M059J (cell line): ENCODE measurements around the gene TTC3. TPM values are rescaled to one million over a fixed set of nuclear protein-coding genes. Genes with fewer than 3 reads are reported as not detected.
A peak's percentile ranks its signal among the peaks of the same experiment; 100 is the strongest.

ENCODE experiments used
- DNase-seq: peaks from one replicate; pipeline ENCODE4 v3.0.0-alpha.2; 2012; ENCODE audit warnings: low read depth
- total RNA-seq: library from RNA; depleted of rRNA; stranded (reverse); fragments of >200 nt; shearing (Covaris generic); gene quantifications from 2 replicates; pipeline ENCODE4 v1.2.3, GENCODE V29; 2014

The TTC3 gene
- total RNA-seq, 1 experiment from 2014 or later = 95.6 TPM

GRCh38 chr21:37146320-37147235 lies 73.5 kb downstream of the TTC3 start:
- no peak for DNase-seq

- DNase-seq = no peak
Observed at GRCh38 chr21:37149411-37149810, 76.4 kb downstream of the TTC3 start.

- DNase-seq = peak; percentile 63
Observed at GRCh38 chr21:37153196-37153934, 80.3 kb downstream of the TTC3 start.

- no peak for DNase-seq
Observed at GRCh38 chr21:37153935-37154350, 80.9 kb downstream of the TTC3 start.

- peak; percentile 24 for DNase-seq
Observed at GRCh38 chr21:37155186-37155585, 82.1 kb downstream of the TTC3 start.

GRCh38 chr21:37157938-37158337 lies 84.9 kb downstream of the TTC3 start:
- DNase-seq = no peak

- DNase-seq = no peak
Observed at GRCh38 chr21:37159053-37159776, 86.2 kb downstream of the TTC3 start.

GRCh38 chr21:37159949-37160348 lies 86.9 kb downstream of the TTC3 start:
- DNase-seq = no peak

GRCh38 chr21:37164742-37165141 lies 91.7 kb downstream of the TTC3 start:
- no peak for DNase-seq

GRCh38 chr21:37165586-37165985 lies 92.5 kb downstream of the TTC3 start:
- no peak for DNase-seq

GRCh38 chr21:37166733-37167132 lies 93.7 kb downstream of the TTC3 start:
- peak; percentile 45 for DNase-seq

- no peak for DNase-seq
Observed at GRCh38 chr21:37168666-37169065, 95.6 kb downstream of the TTC3 start.

- no peak for DNase-seq
Observed at GRCh38 chr21:37172646-37173045, 99.6 kb downstream of the TTC3 start.

GRCh38 chr21:37176716-37177115 lies 103.7 kb downstream of the TTC3 start:
- DNase-seq = peak; percentile 23

- DNase-seq = no peak
Observed at GRCh38 chr21:37181059-37181458, 108.0 kb downstream of the TTC3 start.

GRCh38 chr21:37182222-37182621 lies 109.2 kb downstream of the TTC3 start:
- DNase-seq = no peak

- DNase-seq = no peak
Observed at GRCh38 chr21:37183749-37184148, 110.7 kb downstream of the TTC3 start.

- no peak for DNase-seq
Observed at GRCh38 chr21:37184784-37185593, 111.9 kb downstream of the TTC3 start.

- no peak for DNase-seq
Observed at GRCh38 chr21:37186983-37187382, 113.9 kb downstream of the TTC3 start.

- DNase-seq = no peak
Observed at GRCh38 chr21:37188825-37189224, 115.8 kb downstream of the TTC3 start.

GRCh38 chr21:37192019-37192418 lies 119.0 kb downstream of the TTC3 start:
- no peak for DNase-seq
